Measurements from ENCODE around the gene FAM171A2. TPM values are rescaled to one million over a fixed set of nuclear protein-coding genes. Genes with fewer than 3 reads are reported as not detected.

FAM171A2 gene
- total and polyA plus RNA-seq, 2 donors (not counting 1 experiment from before 2014, with no cell fraction given): 1.7 to 5.0 TPM

- peaks cover 12% of the 10 kb centered on the region for H3K27me3 ChIP-seq (ENCODE audit: control insufficient read depth, insufficient read depth, low read length)
These were observed 59.0 kb downstream of the FAM171A2 start for GRCh38 chr17:44304651-44305050.

More at GRCh38 chr17:44304651-44305050, 59.0 kb downstream of the FAM171A2 start:
- Histone ChIP-seq H3K4me2 (ENCODE audit: extremely low read depth, insufficient read depth, low read length) (no peak overlapping the region), H3K4me3 (replicated peaks in 1 of 4; ENCODE audit: control extremely low read depth in 1 of 4, insufficient read depth in 1 of 4, low read depth in 3 of 4, low read length in 4 of 4) (no peak overlapping the region), H3K9me3 (ENCODE audit: control insufficient read depth, insufficient read depth, low read depth, low read length) (no peaks in the 10 kb centered on the region), H3K4me1 (ENCODE audit: control insufficient read depth, extremely low read depth, insufficient read depth, low read length) (no peaks in the 10 kb centered on the region), H3K9ac (ENCODE audit: insufficient read depth, low read length) (no peak overlapping the region), H2AFZ (ENCODE audit: low read length) (no peak overlapping the region), H3K79me2 (ENCODE audit: control insufficient read depth, insufficient read depth, low read length) (no peaks in the 10 kb centered on the region), H3K36me3 (ENCODE audit: control insufficient read depth, insufficient read depth, low read length) (no peaks in the 10 kb centered on the region), H3K27ac (ENCODE audit: insufficient read depth, low read length) (no peak overlapping the region), H4K20me1 (ENCODE audit: control insufficient read depth, extremely low read depth, insufficient read depth, low read length) (no peaks in the 10 kb centered on the region)
- no peak for DNase-seq (ENCODE audit: low read depth in 2 of 2)
- TF ChIP-seq CTCF (conservative IDR thresholded peaks at IDR 0.05 in 1 of 2, IDR thresholded peaks at IDR 0.05 in 1 of 2; ENCODE audit: low read depth in 1 of 2, low read length in 2 of 2) (no peak), EZH2 (IDR thresholded peaks at IDR 0.05; ENCODE audit: low read length, missing control alignments) (no peak)

Other genes starting within 250 kb of the FAM171A2 start
- 66.8 and 125 TPM in 2 replicates for gene HDAC5, start 240.2 kb downstream of the FAM171A2 start, total RNA-seq
- 31.3 and 35.1 TPM in 2 replicates for gene HDAC5, start 240.2 kb downstream of the FAM171A2 start, polyA plus RNA-seq
- gene HROB, start 221.9 kb downstream of the FAM171A2 start, total RNA-seq: 1.0 and 1.5 TPM in 2 replicates
- 1.8 and 4.7 TPM in 2 replicates for gene HROB, start 221.9 kb downstream of the FAM171A2 start, polyA plus RNA-seq
- under 0.01 and 0.17 TPM in 2 replicates for gene ASB16, start 193.1 kb downstream of the FAM171A2 start, total RNA-seq
- gene ASB16, start 193.1 kb downstream of the FAM171A2 start, polyA plus RNA-seq: 0.07 TPM in 1 of 2 replicates, not detected in the other
- 36.2 and 45.4 TPM in 2 replicates for gene TMUB2, start 176.9 kb downstream of the FAM171A2 start, total RNA-seq
- gene TMUB2, start 176.9 kb downstream of the FAM171A2 start, polyA plus RNA-seq: 33.1 and 37.3 TPM in 2 replicates
- gene ATXN7L3, start 164.0 kb downstream of the FAM171A2 start, total RNA-seq: 33.6 and 36.5 TPM in 2 replicates
- gene ATXN7L3, start 164.0 kb downstream of the FAM171A2 start, polyA plus RNA-seq: 31.8 and 34.8 TPM in 2 replicates
- gene UBTF, start 144.2 kb downstream of the FAM171A2 start, total RNA-seq: 42.1 and 49.8 TPM in 2 replicates
- gene UBTF, start 144.2 kb downstream of the FAM171A2 start, polyA plus RNA-seq: 25.1 and 34.3 TPM in 2 replicates
- gene SLC4A1, start 95.7 kb downstream of the FAM171A2 start, total RNA-seq: not detected in 2 replicates
- not detected in 2 replicates for gene SLC4A1, start 95.7 kb downstream of the FAM171A2 start, polyA plus RNA-seq
- gene RUNDC3A, start 55.3 kb downstream of the FAM171A2 start, total RNA-seq: under 0.01 TPM in 1 of 2 replicates, not detected in the other
- 0.05 TPM in 1 of 2 replicates, not detected in the other for gene RUNDC3A, start 55.3 kb downstream of the FAM171A2 start, polyA plus RNA-seq
- 47.0 and 70.2 TPM in 2 replicates for gene SLC25A39, start 39.0 kb downstream of the FAM171A2 start, total RNA-seq
- gene SLC25A39, start 39.0 kb downstream of the FAM171A2 start, polyA plus RNA-seq: 35.3 and 61.1 TPM in 2 replicates
- 315 and 448 TPM in 2 replicates for gene GRN, start 18.6 kb downstream of the FAM171A2 start, total RNA-seq
- gene GRN, start 18.6 kb downstream of the FAM171A2 start, polyA plus RNA-seq: 146 and 151 TPM in 2 replicates
- 0.26 and 0.66 TPM in 2 replicates for gene ITGA2B, start 25.8 kb upstream of the FAM171A2 start, total RNA-seq
- 0.06 and 0.10 TPM in 2 replicates for gene ITGA2B, start 25.8 kb upstream of the FAM171A2 start, polyA plus RNA-seq
- gene GPATCH8, start 139.6 kb upstream of the FAM171A2 start, total RNA-seq: 13.4 and 19.3 TPM in 2 replicates
- gene GPATCH8, start 139.6 kb upstream of the FAM171A2 start, polyA plus RNA-seq: 13.7 and 14.0 TPM in 2 replicates
- 14.6 and 20.3 TPM in 2 replicates for gene FZD2, start 193.6 kb upstream of the FAM171A2 start, total RNA-seq
- 14.0 and 23.2 TPM in 2 replicates for gene FZD2, start 193.6 kb upstream of the FAM171A2 start, polyA plus RNA-seq

Data from fibroblast of lung (primary cell).